ENCODE data around the gene FBXL19.

Gene FBXL19

GRCh38 chr16:30997725-30998711 lies 74.6 kb downstream of the FBXL19 start:
- Histone ChIP-seq H3K9ac (no peak overlapping the region), H3K4me3 (no peak overlapping the region), H3K27me3 (no peaks in the 10 kb centered on the region), H3K9me3 (no peaks in the 10 kb centered on the region), H3K4me2 (no peak overlapping the region), H4K20me1 (no peaks in the 10 kb centered on the region), H3K36me3 (no peaks in the 10 kb centered on the region), H3K27ac (no peak overlapping the region), H3K4me1 (no peaks in the 10 kb centered on the region)
- no peak for TF ChIP-seq Cebpa-rat (IDR thresholded peaks at IDR 0.05)
